ENCODE results near the gene GAB2.

Gene GAB2

DNA sequence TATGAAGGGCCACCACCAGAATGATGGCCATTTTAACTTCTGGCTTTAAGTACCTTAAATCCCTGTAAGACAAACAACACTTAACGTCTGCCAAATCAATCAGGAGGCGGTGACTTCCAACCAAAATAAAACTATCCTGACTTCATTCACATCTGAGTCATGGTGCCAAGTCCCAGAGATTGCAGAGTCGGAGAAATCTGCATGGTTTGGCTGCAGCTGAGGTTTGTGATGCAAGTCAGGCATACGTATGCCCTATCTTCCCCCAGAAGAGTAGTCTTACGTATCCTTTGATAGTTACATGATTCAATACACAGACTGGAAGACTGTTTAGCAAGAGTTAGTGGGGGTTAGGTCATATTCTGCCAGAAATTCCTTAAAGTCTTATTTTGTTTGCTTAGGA, 1.7 kb upstream of the GAB2 start:
- no peak for TF ChIP-seq CTCF (IDR thresholded peaks at IDR 0.05; ENCODE audit: low read depth, low read length, missing control alignments)
- H3K27ac ChIP-seq, result peak overlapping the region; percentile 86
- peak; percentile 98 for DNase-seq
- in situ Hi-C loops (cut with HindIII; ENCODE audit: low pct_ligation_motif_present, low sequenced_read_pairs), result no loop called here
- no peak overlapping the region for H3K4me3 ChIP-seq (ENCODE audit: low read depth, low read length)
- H3K36me3 ChIP-seq (replicated peaks), result no peaks in the 10 kb centered on the region
- no peaks in the 10 kb centered on the region for H3K27me3 ChIP-seq (replicated peaks)

- H3K36me3 ChIP-seq (replicated peaks), result no peaks in the 10 kb centered on the region
- no peaks in the 10 kb centered on the region for H3K27me3 ChIP-seq (replicated peaks)
- no peak for TF ChIP-seq CTCF (IDR thresholded peaks at IDR 0.05; ENCODE audit: low read depth, low read length, missing control alignments)
- H3K27ac ChIP-seq, result peak overlapping the region; percentile 86
- DNase-seq, result peak; percentile 2
- in situ Hi-C loops (cut with HindIII; ENCODE audit: low pct_ligation_motif_present, low sequenced_read_pairs), result no loop called here
- H3K4me3 ChIP-seq (ENCODE audit: low read depth, low read length), result peak overlapping the region; percentile 66
These were observed 1.1 kb upstream of the GAB2 start for GRCh38 chr11:78418584-78419211.

DNA sequence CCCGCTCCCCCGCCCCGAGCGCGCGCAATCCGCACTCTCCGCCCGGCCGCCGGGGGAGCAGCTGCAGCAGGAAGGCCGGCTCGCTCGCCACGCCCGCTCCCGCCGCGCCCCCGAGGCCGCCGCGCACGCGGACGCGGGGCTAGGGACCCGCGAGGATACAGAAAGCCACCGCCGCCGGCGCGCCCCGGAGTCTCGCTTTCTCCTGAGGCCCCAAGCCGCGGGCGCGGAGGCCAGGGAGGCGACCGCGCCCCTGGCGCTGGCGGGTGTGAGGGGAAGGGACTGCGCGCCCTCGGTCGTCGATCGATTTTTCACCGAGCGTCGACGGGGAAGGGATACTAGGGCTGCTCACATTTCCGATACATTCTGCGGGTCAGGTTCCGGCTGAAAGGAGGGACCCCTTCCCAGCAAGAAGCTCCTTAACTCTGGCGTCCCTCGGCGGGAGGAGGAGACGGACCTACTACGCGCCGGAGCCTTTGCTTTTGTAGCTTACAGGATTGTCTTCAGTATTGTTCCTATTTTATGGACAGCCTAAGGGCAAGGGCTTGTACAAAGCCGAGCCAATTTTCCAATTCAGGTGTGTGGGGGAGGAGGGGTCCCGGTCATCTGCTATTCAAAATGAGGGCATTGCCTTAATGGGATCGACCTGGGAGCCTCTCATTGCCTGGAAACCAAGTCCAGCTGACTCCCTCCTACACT, 416 bp upstream of the GAB2 start:
- no peak for TF ChIP-seq CTCF (IDR thresholded peaks at IDR 0.05; ENCODE audit: low read depth, low read length, missing control alignments)
- Histone ChIP-seq H3K4me3 (ENCODE audit: low read depth, low read length) (peak overlapping the region; percentile 66), H3K27ac (peak overlapping the region; percentile 60), H3K36me3 (replicated peaks) (no peaks in the 10 kb centered on the region), H3K27me3 (replicated peaks) (no peaks in the 10 kb centered on the region)
- in situ Hi-C loops (cut with HindIII; ENCODE audit: low pct_ligation_motif_present, low sequenced_read_pairs), result no loop called here
- peak; percentile 56 for DNase-seq

DNA sequence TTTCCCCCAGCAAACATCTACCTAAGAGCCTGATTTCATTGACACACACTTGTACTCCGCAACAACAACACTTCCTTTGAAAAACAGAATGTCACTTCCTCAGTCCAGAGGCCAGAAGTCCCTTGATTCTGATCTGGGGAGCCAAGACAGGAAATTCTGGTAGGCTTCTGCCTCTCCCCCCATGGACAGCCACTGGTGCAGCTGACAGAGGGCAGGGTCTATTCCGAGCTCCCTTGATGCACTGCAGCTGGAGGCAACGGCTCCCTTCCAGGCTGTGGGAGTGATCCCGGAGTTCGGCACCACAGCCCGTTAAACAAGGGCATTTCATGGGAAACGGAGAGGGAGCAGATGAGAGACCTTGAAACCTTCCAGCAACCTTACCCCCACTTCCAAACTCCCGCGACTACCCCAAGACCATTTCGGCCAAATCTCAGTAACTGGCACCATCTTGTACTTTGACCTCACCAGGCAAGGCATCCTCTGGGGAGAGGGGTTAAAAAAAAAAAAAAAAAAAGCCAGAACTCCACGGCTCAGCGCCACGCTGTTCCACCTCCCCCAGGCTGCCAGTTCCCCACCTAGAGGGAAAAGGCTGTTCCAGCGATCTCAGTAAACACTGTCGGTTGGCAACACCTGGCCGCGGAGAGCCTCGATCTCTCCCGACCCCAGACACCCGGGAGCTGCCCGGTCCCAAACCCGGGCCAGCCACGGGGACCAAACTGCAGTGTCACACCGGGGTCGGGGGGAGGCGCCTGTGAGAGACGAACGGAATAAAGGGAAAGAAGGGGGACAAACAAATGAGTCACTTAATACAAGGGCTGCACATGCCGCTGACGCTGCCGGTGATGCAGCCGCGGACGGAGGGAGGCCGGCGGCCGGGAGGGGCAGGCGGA, 1.1 kb downstream of the GAB2 start:
- in situ Hi-C loops (cut with HindIII; ENCODE audit: low pct_ligation_motif_present, low sequenced_read_pairs), result no loop called here
- H3K27ac ChIP-seq, result peak overlapping the region; percentile 79
- no peaks in the 10 kb centered on the region for H3K36me3 ChIP-seq (replicated peaks)
- peak; percentile 84 for DNase-seq
- TF ChIP-seq CTCF (IDR thresholded peaks at IDR 0.05; ENCODE audit: low read depth, low read length, missing control alignments), result peak; percentile 66
- H3K27me3 ChIP-seq (replicated peaks), result no peaks in the 10 kb centered on the region
- peak overlapping the region; percentile 64 for H3K4me3 ChIP-seq (ENCODE audit: low read depth, low read length)

GRCh38 chr11:78415338-78415737, 2.3 kb downstream of the GAB2 start:
- DNase-seq, result no peak
- Histone ChIP-seq H3K27me3 (replicated peaks) (no peaks in the 10 kb centered on the region), H3K36me3 (replicated peaks) (no peaks in the 10 kb centered on the region), H3K27ac (no peak overlapping the region), H3K4me3 (ENCODE audit: low read depth, low read length) (no peak overlapping the region)
- no peak for TF ChIP-seq CTCF (IDR thresholded peaks at IDR 0.05; ENCODE audit: low read depth, low read length, missing control alignments)
- in situ Hi-C loops (cut with HindIII; ENCODE audit: low pct_ligation_motif_present, low sequenced_read_pairs), result no loop called here

Data from brain microvascular endothelial cell (primary cell).